GM18909 (cell line): Measurements from ENCODE around the gene SNRNP200.

Source experiments
- ATAC-seq: cut with Tn5 transposase; IDR thresholded peaks from one replicate; pipeline ENCODE4 v1.9.1; 2021; ENCODE audit warnings: mild to moderate bottlenecking; ENCODE audit not compliant: unreplicated experiment, poor library complexity

SNRNP200 gene

GRCh38 chr2:96225016-96225533 is 80.3 kb downstream of the SNRNP200 start:
- ATAC-seq: peak; percentile 68
